ENCODE data around the gene CD22.

DNA sequence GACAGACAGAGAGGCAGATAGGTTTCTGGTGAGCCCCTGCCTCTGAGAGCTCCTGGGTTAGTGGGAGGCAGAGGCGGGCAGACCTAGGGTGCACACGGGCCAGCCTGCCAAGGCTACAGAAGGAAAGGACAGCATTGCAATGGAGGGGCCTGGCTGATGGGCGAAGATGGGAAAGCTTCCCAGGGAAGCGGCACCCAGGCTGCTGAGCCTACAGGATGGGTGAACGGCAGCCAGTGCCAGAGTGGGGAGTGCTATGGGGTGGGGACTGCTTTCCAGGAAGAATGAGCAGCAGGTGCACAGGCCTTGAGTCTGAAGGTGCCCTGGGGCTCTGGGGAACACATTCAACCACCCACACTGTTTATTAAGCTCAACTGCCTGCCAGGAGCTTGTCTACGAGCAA, 37.7 kb upstream of the CD22 start:
- TF ChIP-seq POLR2AphosphoS5 (IDR thresholded peaks at IDR 0.05) (no peak), POLR2A (IDR thresholded peaks at IDR 0.05) (no peak), EP300 (IDR thresholded peaks at IDR 0.05) (no peak)
- TF ChIP-seq, protein P1, sequence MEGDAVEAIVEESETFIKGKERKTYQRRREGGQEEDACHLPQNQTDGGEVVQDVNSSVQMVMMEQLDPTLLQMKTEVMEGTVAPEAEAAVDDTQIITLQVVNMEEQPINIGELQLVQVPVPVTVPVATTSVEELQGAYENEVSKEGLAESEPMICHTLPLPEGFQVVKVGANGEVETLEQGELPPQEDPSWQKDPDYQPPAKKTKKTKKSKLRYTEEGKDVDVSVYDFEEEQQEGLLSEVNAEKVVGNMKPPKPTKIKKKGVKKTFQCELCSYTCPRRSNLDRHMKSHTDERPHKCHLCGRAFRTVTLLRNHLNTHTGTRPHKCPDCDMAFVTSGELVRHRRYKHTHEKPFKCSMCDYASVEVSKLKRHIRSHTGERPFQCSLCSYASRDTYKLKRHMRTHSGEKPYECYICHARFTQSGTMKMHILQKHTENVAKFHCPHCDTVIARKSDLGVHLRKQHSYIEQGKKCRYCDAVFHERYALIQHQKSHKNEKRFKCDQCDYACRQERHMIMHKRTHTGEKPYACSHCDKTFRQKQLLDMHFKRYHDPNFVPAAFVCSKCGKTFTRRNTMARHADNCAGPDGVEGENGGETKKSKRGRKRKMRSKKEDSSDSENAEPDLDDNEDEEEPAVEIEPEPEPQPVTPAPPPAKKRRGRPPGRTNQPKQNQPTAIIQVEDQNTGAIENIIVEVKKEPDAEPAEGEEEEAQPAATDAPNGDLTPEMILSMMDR (IDR thresholded peaks at IDR 0.05), result no peak

All from suprapubic skin (tissue), 4 donors.